Ishikawa (cell line): ENCODE results near the gene PRDM16.

Source experiments
- CEBPB ChIP-seq: IDR thresholded peaks from 2 replicates; pipeline ENCODE4 v1.6.1; 2012
- CREB1 ChIP-seq: IDR thresholded peaks from 2 replicates; pipeline ENCODE4 v1.6.1; 2012; ENCODE audit warnings: low read depth
- EGR1 ChIP-seq: IDR thresholded peaks from 2 replicates; pipeline ENCODE4 v1.6.1; 2012
- EP300 ChIP-seq: IDR thresholded peaks from 2 replicates; pipeline ENCODE4 v1.6.1; 2012; ENCODE audit warnings: borderline replicate concordance
- FOXM1 ChIP-seq: IDR thresholded peaks from 2 replicates; pipeline ENCODE4 v1.6.1; 2012; ENCODE audit warnings: low read depth, borderline replicate concordance
- NFIC ChIP-seq: IDR thresholded peaks from 2 replicates; pipeline ENCODE4 v1.6.1; 2012
- RAD21 ChIP-seq: IDR thresholded peaks from 2 replicates; pipeline ENCODE4 v1.6.1; 2012; ENCODE audit warnings: low read depth
- TAF1 ChIP-seq: IDR thresholded peaks from 2 replicates; pipeline ENCODE4 v1.6.1; 2012; ENCODE audit warnings: low read depth, mild to moderate bottlenecking
- TCF12 ChIP-seq: IDR thresholded peaks from 2 replicates; pipeline ENCODE4 v1.6.1; 2012; ENCODE audit warnings: low read depth
- TEAD4 ChIP-seq: IDR thresholded peaks from 2 replicates; pipeline ENCODE4 v1.6.1; 2012
- YY1 ChIP-seq: IDR thresholded peaks from 2 replicates; pipeline ENCODE4 v1.6.1; 2012; ENCODE audit warnings: low read depth
- ZBTB7A ChIP-seq: IDR thresholded peaks from 2 replicates; pipeline ENCODE4 v1.6.1; 2012; ENCODE audit warnings: low read depth
- TF ChIP-seq, protein P1 (sequence below): IDR thresholded peaks from 2 replicates; pipeline ENCODE4 v1.6.1; 2012
- TF ChIP-seq, protein P2 (sequence below): IDR thresholded peaks from 2 replicates; pipeline ENCODE4 v1.6.1; 2012; ENCODE audit warnings: low read depth, mild to moderate bottlenecking
- TF ChIP-seq, protein P3 (sequence below): IDR thresholded peaks from 2 replicates; pipeline ENCODE4 v1.6.1; 2012

The PRDM16 gene

DNA sequence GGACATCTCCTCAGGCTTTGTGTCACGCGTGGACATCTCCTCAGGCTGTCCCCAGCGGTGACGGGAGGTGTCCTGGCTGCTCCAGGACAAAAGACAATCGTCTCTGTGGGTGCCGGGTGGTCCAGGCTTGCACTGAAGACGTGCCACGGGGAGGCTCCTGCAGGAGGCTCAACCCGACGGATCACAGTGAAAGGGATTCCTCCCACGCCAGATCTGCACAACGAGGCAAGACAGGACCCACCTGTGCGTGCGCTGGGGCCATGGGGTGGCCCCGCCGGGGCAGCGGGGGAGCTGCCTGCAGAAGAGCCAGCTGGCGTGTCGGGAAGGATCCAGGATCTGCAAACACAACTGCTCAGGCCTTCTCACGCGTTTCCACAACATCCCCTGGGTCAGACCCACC lies 366.7 kb downstream of the PRDM16 start:
- no peak for TF ChIP-seq EGR1
- no peak for TF ChIP-seq TCF12
- TF ChIP-seq ZBTB7A, result no peak
- no peak for TF ChIP-seq TAF1
- TF ChIP-seq EP300, result no peak
- no peak for TF ChIP-seq YY1
- no peak for TF ChIP-seq CREB1
- TF ChIP-seq, protein P1, sequence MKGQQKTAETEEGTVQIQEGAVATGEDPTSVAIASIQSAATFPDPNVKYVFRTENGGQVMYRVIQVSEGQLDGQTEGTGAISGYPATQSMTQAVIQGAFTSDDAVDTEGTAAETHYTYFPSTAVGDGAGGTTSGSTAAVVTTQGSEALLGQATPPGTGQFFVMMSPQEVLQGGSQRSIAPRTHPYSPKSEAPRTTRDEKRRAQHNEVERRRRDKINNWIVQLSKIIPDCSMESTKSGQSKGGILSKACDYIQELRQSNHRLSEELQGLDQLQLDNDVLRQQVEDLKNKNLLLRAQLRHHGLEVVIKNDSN, result no peak
- TF ChIP-seq CEBPB, result no peak
- TF ChIP-seq, protein P2, sequence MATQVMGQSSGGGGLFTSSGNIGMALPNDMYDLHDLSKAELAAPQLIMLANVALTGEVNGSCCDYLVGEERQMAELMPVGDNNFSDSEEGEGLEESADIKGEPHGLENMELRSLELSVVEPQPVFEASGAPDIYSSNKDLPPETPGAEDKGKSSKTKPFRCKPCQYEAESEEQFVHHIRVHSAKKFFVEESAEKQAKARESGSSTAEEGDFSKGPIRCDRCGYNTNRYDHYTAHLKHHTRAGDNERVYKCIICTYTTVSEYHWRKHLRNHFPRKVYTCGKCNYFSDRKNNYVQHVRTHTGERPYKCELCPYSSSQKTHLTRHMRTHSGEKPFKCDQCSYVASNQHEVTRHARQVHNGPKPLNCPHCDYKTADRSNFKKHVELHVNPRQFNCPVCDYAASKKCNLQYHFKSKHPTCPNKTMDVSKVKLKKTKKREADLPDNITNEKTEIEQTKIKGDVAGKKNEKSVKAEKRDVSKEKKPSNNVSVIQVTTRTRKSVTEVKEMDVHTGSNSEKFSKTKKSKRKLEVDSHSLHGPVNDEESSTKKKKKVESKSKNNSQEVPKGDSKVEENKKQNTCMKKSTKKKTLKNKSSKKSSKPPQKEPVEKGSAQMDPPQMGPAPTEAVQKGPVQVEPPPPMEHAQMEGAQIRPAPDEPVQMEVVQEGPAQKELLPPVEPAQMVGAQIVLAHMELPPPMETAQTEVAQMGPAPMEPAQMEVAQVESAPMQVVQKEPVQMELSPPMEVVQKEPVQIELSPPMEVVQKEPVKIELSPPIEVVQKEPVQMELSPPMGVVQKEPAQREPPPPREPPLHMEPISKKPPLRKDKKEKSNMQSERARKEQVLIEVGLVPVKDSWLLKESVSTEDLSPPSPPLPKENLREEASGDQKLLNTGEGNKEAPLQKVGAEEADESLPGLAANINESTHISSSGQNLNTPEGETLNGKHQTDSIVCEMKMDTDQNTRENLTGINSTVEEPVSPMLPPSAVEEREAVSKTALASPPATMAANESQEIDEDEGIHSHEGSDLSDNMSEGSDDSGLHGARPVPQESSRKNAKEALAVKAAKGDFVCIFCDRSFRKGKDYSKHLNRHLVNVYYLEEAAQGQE, result no peak
- no peak for TF ChIP-seq TEAD4
- TF ChIP-seq, protein P3, sequence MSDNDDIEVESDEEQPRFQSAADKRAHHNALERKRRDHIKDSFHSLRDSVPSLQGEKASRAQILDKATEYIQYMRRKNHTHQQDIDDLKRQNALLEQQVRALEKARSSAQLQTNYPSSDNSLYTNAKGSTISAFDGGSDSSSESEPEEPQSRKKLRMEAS, result no peak

DNA sequence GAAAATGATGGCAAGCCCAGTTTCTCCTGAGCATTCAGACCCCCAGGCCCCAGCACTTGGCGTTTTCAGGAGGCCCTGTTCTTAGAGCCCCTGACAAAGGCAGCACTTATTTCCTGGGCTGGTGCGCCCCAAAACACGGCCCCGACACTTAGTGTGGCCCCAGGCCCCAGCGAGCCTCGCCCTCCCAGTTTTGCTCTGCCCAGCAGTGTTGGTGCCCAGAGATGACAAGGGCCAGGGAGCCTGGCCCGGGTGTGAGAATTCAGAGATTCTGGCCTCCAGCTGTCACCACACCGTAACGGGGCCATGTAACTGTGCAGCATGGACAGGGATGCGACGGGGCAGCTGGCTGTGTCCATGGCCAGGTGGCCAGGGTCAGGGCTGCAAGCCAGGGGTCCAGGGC lies 367.4 kb downstream of the PRDM16 start:
- TF ChIP-seq EP300 (no peak), ZBTB7A (no peak), CEBPB (no peak), EGR1 (no peak), TCF12 (no peak), FOXM1 (no peak), TAF1 (no peak), RAD21 (no peak), TEAD4 (no peak), YY1 (no peak)
- TF ChIP-seq, protein P2, result no peak
- TF ChIP-seq, protein P1, result no peak

DNA sequence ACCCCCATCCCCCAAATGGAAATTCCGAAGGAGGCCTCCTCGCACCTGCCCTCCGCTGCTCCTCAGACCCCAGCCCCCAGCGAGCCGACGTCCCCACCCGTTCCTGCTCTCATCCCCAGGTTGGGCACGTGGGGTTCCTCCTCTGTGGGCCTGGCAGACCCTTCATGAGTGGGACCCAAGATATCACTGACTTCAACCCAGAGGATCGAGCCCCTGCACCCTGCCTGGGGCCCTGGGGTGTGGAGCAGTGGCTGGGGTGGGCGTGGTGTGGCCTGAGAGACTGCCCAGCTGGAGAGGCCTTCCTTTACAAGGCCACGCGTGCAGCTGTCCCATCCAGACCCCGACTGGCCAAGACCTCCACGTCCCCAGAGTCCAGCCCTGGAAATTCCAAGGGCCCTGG lies 367.9 kb downstream of the PRDM16 start:
- TF ChIP-seq TCF12 (no peak), TAF1 (no peak), ZBTB7A (no peak), CREB1 (no peak), TEAD4 (no peak), YY1 (no peak), EP300 (no peak), FOXM1 (no peak), NFIC (no peak), RAD21 (no peak), CEBPB (no peak), EGR1 (no peak)
- TF ChIP-seq, protein P1, result no peak
- TF ChIP-seq, protein P2, result no peak
- TF ChIP-seq, protein P3, result no peak

DNA sequence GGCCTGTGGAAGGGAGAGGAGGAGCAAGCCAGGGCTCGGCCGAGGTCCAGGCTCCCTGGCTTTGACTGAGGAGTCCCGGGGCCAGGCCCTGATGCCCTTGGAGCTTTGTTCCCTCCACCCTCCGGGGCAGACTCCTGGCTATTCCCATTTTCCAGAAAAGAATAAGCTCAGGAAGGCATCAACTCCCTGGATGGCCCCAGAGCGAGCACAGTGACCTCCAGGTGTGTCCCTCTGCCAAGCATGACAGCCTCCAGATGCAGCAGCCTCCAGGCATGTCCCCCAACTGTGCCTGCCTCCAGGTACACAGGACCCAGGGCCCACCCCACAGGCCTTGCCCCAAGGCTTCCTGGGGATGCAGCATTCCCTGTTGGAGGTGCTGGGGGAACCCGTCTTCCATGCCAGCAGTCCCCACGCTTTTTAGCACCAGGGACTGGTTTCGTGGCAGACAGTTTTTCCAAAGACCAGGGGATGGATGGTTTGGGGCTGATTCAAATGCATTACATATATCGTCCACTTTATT lies 369.7 kb downstream of the PRDM16 start:
- TF ChIP-seq EGR1 (no peak), EP300 (no peak), ZBTB7A (no peak), RAD21 (no peak), YY1 (no peak), CEBPB (no peak), NFIC (no peak), TEAD4 (no peak), TCF12 (no peak), CREB1 (no peak), FOXM1 (no peak), TAF1 (no peak)
- TF ChIP-seq, protein P2, result no peak
- TF ChIP-seq, protein P3, result no peak
- TF ChIP-seq, protein P1, result no peak
